GM19351 (cell line): ENCODE data around the gene DAPK1.

Experiments used
- ATAC-seq: cut with Tn5 transposase; IDR thresholded peaks from one replicate; pipeline ENCODE4 v1.9.1; 2021; ENCODE audit warnings: mild to moderate bottlenecking, moderate library complexity; ENCODE audit not compliant: unreplicated experiment

DAPK1 gene

GRCh38 chr9:87704342-87704741 is 206.7 kb downstream of the DAPK1 start:
- no peak for ATAC-seq

GRCh38 chr9:87706066-87706739 is 208.5 kb downstream of the DAPK1 start:
- no peak for ATAC-seq

GRCh38 chr9:87707805-87708506 is 210.3 kb downstream of the DAPK1 start:
- no peak for ATAC-seq

- no peak for ATAC-seq
Observed at GRCh38 chr9:87708546-87708945, 210.9 kb downstream of the DAPK1 start.

- no peak for ATAC-seq
Observed at GRCh38 chr9:87708986-87709728, 211.5 kb downstream of the DAPK1 start.

- ATAC-seq, result no peak
Observed at GRCh38 chr9:87710443-87710842, 212.8 kb downstream of the DAPK1 start.

GRCh38 chr9:87711857-87712800 is 214.5 kb downstream of the DAPK1 start:
- no peak for ATAC-seq

GRCh38 chr9:87712801-87713277 is 215.2 kb downstream of the DAPK1 start:
- ATAC-seq, result no peak

- ATAC-seq, result no peak
Observed at GRCh38 chr9:87713278-87713987, 215.8 kb downstream of the DAPK1 start.

- no peak for ATAC-seq
Observed at GRCh38 chr9:87713988-87714330, 216.3 kb downstream of the DAPK1 start.

- no peak for ATAC-seq
Observed at GRCh38 chr9:87714819-87715218, 217.2 kb downstream of the DAPK1 start.

GRCh38 chr9:87716141-87716540 is 218.5 kb downstream of the DAPK1 start:
- ATAC-seq, result no peak

- no peak for ATAC-seq
Observed at GRCh38 chr9:87717456-87717855, 219.8 kb downstream of the DAPK1 start.

GRCh38 chr9:87718231-87718630 is 220.6 kb downstream of the DAPK1 start:
- ATAC-seq, result no peak

GRCh38 chr9:87718852-87719612 is 221.4 kb downstream of the DAPK1 start:
- no peak for ATAC-seq

GRCh38 chr9:87720173-87720572 is 222.5 kb downstream of the DAPK1 start:
- no peak for ATAC-seq

GRCh38 chr9:87722393-87723088 is 224.9 kb downstream of the DAPK1 start:
- ATAC-seq, result peak; percentile 45

- no peak for ATAC-seq
Observed at GRCh38 chr9:87725356-87725899, 227.8 kb downstream of the DAPK1 start.
